Activated effector memory CD4-positive, alpha-beta T cell treated with anti-CD3 and anti-CD28 coated beads, Interleukin-2, amount 50 U/mL, for 16 hours (primary cell): ENCODE results near the gene USF2.

Experiments used
- DNase-seq: peaks from one replicate; pipeline ENCODE4 v3.0.0-alpha.2; 2020

USF2 gene

DNA sequence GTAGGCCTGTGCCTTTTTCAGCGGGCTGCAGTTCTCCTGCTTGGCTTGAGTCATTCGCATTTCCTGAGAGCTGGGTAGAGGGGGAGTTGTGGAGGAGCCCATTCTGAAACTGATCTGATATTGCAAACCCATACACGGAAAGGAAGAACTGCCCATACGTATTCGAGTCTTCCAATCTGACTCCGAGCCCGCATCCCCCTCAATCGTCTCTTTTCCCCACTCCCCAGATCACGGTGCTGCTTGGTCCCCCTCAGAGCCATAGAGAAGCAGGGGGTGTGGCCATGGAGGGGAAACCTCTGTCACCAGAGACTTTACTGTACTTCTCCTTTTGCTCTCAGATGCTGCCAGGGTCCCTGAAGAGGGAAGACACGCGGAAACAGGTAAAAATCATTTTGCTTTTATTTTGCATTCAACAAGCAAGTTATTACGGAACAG, 60.1 kb downstream of the USF2 start, which contains the start of gene CD22:
CD22 (plus strand) TSS at position 337 of the 435 bp plus-strand sequence. CDS start 2,854 bp downstream, outside the sequence.
- DNase-seq = no peak

DNA sequence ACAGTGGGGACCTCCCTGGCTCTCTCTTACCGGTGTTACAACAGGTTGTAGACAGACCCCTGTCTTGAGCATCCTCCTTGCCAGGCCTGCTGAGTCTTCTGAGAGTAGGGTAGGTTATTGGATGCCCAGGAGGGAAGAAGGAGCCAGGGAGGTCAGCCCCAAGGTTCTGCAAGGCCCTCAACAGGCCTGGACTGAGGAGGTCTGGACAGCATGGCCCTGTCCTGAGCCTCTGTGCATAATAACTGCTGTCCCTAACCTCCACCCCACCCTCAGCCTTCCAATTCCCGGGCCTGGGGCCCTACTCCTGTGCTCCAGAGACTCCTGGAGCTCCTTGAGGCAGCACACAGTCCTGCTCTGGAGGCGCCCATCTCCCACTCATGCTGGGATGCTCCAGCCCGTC, 60.6 kb downstream of the USF2 start:
- DNase-seq = no peak
